ENCODE data around the gene HAAO.
A peak's percentile ranks its signal among the peaks of the same experiment; 100 is the strongest.
"Not testable (repeated sequence)": the region's sequence is repeated elsewhere in the genome, so short reads cannot be mapped to it uniquely, and the experiment has no call there.

The HAAO gene

GRCh38 chr2:42731316-42731715 lies 61.1 kb downstream of the HAAO start:
- intact Hi-C loops (cut with DNase I): not testable (repeated sequence)

GRCh38 chr2:42726680-42727079 lies 65.7 kb downstream of the HAAO start:
- intact Hi-C loops (cut with DNase I): no loop called here
- no peak for DNase-seq

More at GRCh38 chr2:42731316-42731715, 61.1 kb downstream of the HAAO start:
- not testable (repeated sequence) for DNase-seq

GRCh38 chr2:42725657-42726056 lies 66.7 kb downstream of the HAAO start:
- DNase-seq: peak in 3 of 42 donors; percentile 12 to 51 (median 18)
- intact Hi-C loops (cut with DNase I): no loop called here

GRCh38 chr2:42724886-42725285 lies 67.5 kb downstream of the HAAO start:
- intact Hi-C loops (cut with DNase I): no loop called here
- no peak for DNase-seq

GRCh38 chr2:42723465-42723864 lies 68.9 kb downstream of the HAAO start:
- intact Hi-C loops (cut with DNase I): no loop called here
- no peak for DNase-seq

- intact Hi-C loops (cut with DNase I): no loop called here
- DNase-seq: peak in 26 of 42 donors; percentile 5 to 75 (median 30)
These were observed 69.8 kb downstream of the HAAO start for GRCh38 chr2:42722320-42723190.

GRCh38 chr2:42721898-42722297 lies 70.5 kb downstream of the HAAO start:
- no peak for DNase-seq
- intact Hi-C loops (cut with DNase I): no loop called here

Data from head of caudate nucleus (tissue), 42 donors.